GM21737 (cell line): ENCODE data around the gene GPR78.

ENCODE experiments used
- ATAC-seq: cut with Tn5 transposase; IDR thresholded peaks from one replicate; pipeline ENCODE4 v1.9.1; 2021; ENCODE audit warnings: mild to moderate bottlenecking, moderate library complexity; ENCODE audit not compliant: unreplicated experiment

Gene GPR78

DNA sequence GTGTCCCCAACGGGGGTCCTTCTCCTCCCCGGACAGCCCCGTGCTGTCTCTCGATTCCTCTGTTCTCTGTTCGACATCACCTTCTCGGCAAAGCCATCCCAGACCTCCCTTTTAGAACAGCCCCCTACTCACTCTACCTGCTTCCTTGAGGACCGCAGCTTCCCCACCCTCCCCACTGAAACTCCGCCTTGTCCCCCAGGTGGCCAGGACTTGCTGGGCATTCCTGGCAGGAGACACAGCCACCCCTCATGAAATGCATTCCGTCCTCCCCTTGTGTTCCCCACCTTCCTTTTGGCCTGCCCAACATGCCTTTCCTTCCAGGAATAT is 34.8 kb upstream of the GPR78 start:
- ATAC-seq: no peak

DNA sequence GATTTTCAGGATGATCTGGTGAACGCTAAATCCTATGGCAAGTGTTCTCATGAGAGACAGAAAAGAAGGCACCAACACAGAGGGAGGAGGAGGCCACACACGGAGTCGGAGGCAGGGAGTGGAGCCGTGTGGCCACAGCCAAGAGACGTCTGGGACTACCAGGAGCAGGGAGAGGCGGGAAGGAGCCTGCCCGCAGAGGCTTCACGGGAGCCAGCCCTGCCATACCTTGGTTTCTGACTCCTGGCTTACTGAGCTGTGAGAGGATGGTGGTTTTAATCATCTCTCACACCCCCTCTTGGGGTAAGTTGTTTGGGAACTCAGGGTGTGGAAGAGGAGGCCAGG is 33.5 kb upstream of the GPR78 start:
- no peak for ATAC-seq

- ATAC-seq: no peak
Measured at GRCh38 chr4:8547108-8547911, 32.9 kb upstream of the GPR78 start.

DNA sequence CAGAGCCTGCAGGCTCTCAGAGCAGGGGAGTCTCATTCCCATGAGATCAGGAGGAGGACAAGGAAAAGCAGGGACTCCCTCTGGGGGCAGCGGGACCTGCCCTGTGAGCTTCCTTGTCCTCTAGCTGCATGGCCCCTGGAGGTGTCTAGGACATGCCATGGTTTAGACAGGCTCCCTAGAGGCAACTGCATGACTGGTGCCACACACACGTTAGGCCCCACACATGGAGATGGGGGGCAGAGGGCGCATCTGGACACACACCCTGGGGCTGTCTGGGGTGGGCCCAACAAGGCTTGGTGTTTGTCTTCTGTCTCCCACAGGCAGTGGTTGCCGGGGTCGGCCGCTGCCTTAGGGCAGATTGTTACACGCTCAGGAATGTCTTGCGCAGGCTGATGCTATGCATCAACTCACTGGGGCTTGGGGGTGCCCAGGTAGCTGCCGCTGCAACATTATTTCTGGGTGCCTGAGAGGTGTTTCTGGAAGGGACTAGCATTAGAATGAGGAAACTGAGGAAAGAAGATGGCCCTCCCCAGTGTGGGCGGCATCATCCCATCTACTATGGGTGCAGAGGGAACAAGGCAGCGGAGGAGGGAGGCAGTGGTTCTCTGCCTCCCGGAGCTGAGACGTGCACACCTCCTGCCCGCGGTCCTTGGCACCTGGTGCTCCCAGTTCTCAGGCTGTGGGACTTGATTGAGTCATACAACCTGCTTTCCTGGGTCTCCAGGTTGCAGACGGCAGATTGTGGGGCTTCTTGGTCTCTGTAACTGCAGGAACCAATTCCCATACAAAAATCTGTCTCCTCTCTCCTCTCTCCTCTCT is 32.1 kb upstream of the GPR78 start:
- no peak for ATAC-seq

DNA sequence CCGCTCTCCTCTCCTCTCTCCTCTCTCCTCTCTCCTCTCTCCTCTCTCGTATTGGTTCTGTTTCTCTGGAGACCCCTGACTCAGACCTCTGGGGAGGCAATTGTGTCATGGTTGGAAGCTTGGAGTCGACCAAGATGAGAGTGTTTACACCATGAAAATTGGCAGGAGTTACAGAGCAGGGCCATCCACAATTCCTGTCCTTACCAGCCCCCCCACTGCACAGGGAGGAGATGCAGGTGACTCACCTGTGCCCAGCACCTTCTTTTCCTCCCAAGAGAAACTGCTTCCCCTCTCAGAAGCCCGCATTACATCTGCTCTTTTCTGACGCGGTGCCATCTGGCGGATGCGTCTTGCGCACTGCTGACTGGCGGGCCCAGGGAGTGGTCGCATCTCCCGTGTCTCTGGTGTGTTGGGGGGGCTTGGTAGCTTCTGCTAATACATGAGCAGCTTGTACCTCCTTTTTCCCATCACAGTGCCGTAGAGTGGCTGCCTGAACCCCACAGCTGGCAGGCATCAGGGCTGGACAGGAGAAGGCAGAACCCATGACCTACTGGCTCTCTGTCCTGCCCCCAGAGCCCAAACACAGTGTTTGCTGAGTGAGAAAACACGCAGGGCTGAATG is 31.4 kb upstream of the GPR78 start:
- no peak for ATAC-seq

GRCh38 chr4:8549352-8549931 is 30.8 kb upstream of the GPR78 start:
- no peak for ATAC-seq

GRCh38 chr4:8550691-8551090 is 29.5 kb upstream of the GPR78 start:
- ATAC-seq: no peak

GRCh38 chr4:8552024-8552423 is 28.2 kb upstream of the GPR78 start:
- no peak for ATAC-seq

DNA sequence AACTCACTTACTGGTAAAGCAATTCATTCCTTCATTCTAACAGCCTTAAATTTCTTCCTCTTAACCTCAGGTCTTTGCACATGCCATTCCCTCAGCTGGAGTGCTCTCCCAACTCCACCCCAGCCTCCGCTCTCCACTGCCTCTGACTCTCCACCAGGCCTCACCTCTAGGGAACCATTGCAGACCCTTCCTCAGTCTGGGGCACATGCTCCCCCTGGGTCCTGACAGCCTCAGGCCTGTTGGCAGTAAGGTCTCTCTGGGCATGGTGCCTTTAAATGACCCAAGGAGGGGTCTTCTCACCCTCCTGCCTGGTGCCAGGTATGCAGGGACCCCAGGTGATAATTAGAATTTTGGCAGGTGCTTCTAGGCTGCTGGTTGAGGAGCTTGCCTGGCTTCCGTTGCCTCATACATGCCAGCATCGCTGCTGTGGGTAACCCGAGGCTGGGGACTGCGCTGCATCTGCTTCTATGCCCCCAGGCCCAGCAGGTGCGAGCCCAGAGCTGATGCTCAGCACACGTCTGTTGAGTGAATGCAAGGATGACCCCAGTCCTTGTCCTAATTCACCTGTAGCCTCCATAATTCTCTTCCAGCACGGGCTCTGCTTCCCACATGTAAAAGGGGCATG is 27.5 kb upstream of the GPR78 start:
- no peak for ATAC-seq

DNA sequence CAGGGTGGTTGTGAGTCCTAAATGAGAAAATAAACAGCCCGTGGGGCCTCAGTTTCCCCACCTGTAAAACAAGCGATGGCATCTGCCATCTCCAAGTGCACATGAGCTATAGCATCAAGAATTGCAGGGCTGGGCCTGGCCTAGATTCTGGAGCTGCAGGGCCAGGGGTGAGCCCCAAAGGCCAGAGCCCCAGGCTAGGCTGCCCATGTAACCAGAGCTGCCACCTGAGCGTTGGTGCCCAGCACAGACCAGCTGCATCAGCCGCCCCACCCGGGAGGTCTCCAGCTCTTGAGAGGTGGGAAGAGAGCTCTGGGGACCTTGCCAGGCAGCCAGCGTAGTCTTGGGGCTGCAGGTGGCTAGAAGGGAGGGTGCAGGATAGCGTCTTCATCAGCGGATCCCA is 27.0 kb upstream of the GPR78 start:
- no peak for ATAC-seq

DNA sequence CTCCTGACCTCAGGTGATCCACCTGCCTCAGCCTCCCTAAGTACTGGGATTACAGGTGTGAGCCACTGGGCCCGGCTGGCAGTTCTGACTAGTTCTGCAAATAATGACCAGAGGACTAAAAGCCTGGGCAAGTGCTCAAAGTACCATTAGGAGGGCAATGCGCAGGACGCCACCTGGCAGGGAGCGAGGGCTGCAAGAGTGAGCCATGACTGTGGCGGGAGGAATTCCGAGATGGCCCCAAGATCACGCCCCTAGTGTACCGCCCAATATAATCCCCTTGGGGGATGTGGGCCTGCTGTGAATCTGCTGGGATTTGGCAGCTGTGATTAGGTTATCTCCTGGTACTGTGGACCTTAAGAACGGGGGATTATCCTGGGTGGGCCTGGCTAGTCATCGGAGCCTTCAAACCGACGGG is 26.2 kb upstream of the GPR78 start:
- no peak for ATAC-seq

DNA sequence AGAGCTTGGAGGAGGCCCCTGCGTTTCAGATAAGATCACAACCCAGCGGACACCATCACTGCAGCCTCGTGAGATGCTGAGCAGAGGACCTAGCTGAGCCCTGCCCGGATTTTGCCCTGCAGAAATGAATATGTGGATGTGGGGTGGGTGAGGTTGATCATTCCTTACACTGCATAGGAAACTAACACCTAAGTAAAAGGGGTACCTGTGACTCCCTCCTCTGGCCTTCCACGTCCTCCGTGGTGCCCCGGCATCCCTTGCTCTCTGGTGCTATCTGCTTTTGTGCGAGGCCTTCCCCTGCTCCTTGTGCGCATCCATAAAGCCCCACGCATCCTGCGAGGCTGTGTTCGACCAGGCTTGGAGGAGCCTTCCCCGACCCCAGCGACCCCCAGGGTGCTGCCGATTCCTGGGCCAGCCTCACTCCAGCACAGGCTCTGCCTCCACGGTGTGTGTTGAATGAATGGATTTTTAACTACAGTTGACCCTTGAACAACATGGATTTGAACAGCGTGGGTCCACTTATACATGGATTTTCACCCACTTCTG is 25.6 kb upstream of the GPR78 start:
- no peak for ATAC-seq

DNA sequence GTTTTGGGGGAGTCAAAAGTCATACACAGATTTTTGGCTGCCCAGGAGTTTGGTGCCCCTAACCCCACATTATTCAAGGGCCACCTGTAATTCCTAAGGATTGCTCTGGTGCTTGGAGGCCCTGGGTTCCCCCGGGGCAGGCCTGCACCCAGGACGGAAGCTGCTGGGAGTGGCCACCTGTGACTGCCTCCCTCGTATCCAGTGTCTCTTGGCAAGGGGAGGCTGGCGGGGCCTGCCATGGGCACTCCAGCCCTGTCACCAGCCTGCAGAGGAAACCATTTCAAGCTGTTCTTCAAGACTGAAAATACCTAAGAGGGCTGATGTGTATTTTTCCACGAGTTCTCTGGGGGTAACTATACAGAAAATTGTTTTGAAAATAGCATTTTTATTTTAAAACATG is 24.5 kb upstream of the GPR78 start:
- no peak for ATAC-seq

GRCh38 chr4:8556341-8557150 is 23.6 kb upstream of the GPR78 start:
- no peak for ATAC-seq

GRCh38 chr4:8557151-8558076 is 22.8 kb upstream of the GPR78 start:
- no peak for ATAC-seq

GRCh38 chr4:8558080-8558960 is 21.9 kb upstream of the GPR78 start:
- ATAC-seq: no peak

- no peak for ATAC-seq
Measured at GRCh38 chr4:8559011-8559410, 21.2 kb upstream of the GPR78 start.
